ENCODE data around the gene NELFB. TPM values are rescaled to one million over a fixed set of nuclear protein-coding genes. Genes with fewer than 3 reads are reported as not detected.

The NELFB gene
- total and polyA plus RNA-seq, 5 donors: 33.8 to 38.6 (median 35.6) TPM

DNA sequence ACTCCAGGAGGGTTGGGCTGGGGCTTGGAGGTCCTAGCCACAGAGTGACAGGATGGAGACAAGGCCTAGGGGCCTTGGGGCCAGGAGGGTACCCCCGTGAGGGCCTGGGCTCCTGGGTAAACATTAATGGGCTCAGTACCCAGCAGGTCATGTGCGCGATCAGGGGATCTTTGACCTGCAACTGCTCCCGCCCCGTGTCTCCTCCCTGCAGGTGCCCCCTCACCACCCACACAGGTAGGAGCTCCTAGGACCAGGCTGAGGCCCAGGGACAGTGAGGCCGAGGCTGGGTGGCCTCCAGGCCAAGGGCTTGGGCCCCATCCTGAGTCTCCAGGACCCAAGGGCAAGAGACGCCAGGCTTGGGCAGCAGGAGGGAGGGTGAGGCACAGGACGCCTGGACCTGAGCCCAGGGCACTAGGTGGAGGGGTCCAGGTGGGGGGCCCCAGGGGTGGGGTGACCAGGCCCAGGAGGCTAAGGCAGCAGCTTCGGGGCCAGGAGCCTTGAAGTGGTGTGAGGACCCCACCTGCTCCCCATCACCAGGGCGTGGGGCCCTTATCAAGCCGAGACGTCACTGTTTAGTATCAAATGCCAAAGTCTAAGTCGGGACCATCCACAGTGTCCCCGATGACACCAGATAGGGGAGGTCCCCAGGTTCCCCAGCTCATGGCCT is 24.3 kb upstream of the NELFB start, which contains the start of gene SLC34A3:
TSS of gene SLC34A3 (plus strand) at position 197 of the 667 bp plus-strand sequence. CDS start 802 bp downstream, outside the sequence.
- intact Hi-C loops (cut with DNase I): no loop called here
- H3K27me3 ChIP-seq (ENCODE audit: control insufficient read depth, insufficient read depth): no peaks in the 10 kb centered on the region
- H3K4me1 ChIP-seq (ENCODE audit: control insufficient read depth, insufficient read depth, low read length): no peaks in the 10 kb centered on the region

DNA sequence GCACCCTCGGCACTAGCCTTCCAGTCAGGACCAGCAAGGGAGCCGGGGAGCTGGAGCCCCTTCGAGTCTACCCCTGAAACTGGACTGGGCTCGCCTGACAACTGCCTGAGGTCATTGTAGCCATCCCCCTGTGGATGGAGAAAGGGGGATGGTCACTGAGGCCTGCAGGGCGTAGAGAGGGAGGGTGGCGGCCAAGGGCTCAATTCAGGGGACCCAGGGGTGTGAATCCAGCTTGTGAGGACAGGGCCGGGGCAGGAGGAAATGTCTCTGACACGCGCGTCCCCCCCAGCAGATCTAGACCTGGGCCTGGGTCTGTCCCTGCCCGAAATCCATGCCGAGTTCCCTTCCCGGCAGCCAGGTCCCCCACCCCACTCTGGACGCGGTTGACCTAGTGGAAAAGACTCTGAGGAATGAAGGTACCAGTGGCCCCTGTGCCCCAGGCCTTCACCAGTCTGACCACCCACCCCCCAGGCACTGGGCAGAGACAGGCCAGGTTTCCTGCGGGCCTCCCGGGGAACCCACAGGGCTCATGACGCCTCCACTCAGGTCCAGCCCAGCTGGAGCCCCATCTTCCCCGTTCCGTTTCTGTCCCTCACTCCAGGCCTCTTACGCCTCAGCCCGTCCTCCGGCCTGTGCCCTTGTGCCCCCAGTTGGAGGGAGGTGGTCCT is 23.6 kb upstream of the NELFB start:
- ATAC-seq (no peak), DNase-seq (no peak)
- Histone ChIP-seq H3K27me3 (ENCODE audit: control insufficient read depth, insufficient read depth) (no peaks in the 10 kb centered on the region), H3K9me3 (ENCODE audit: control insufficient read depth, low read length) (no peaks in the 10 kb centered on the region), H3K4me1 (ENCODE audit: control insufficient read depth, insufficient read depth, low read length) (no peaks in the 10 kb centered on the region), H3K4me3 (ENCODE audit: low read length) (no peak overlapping the region), H3K27ac (ENCODE audit: low read length) (no peak overlapping the region)
- WGBS: 78% methylated on average over 23 of the region's 23 CpGs
- intact Hi-C loops (cut with DNase I): loop anchor here in 1 of 4 donors (2.0 kb wide), 2 partner anchors 29 to 109 kb away; no protein-coding TSS in a partner anchor

More for the DNA sequence above, 24.3 kb upstream of the NELFB start, which contains the start of gene SLC34A3:
- no peaks in the 10 kb centered on the region for H3K9me3 ChIP-seq (ENCODE audit: control insufficient read depth, low read length)
- no peak for ATAC-seq
- H3K4me3 ChIP-seq (ENCODE audit: low read length): no peak within 1 kb of the TSS
- H3K27ac ChIP-seq (ENCODE audit: low read length): no peak within 1 kb of the TSS
- DNase-seq: peak in 1 of 3 donors; percentile 50
- 63% methylated on average over 14 of the region's 14 CpGs for WGBS

DNA sequence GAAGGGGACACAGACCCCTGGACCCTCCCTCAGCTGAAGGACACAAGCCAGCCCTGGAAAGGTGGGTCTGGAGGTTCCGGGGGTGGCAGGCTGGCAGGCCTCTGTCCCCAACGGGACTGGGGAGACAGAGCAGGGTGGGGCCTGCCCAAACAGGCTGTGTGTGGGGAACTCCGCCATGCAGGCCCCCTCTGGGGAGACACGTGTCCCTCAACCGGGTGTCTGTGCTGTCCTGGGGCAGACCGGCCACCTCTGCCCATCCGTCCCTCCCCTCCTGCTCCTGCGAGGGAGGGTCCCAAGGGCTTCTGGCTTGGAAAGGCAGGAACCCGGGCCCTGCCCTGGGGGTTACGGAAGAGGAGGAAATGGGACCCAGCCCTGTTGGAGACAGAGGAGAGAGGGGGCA is 23.0 kb upstream of the NELFB start:
- Histone ChIP-seq H3K27me3 (ENCODE audit: control insufficient read depth, insufficient read depth) (no peaks in the 10 kb centered on the region), H3K9me3 (ENCODE audit: control insufficient read depth, low read length) (no peaks in the 10 kb centered on the region), H3K4me3 (ENCODE audit: low read length) (no peak overlapping the region), H3K4me1 (ENCODE audit: control insufficient read depth, insufficient read depth, low read length) (no peaks in the 10 kb centered on the region), H3K27ac (ENCODE audit: low read length) (no peak overlapping the region)
- intact Hi-C loops (cut with DNase I): loop anchor here in 1 of 4 donors (2.0 kb wide), 2 partner anchors 29 to 109 kb away; no protein-coding TSS in a partner anchor
- DNase-seq: no peak
- ATAC-seq: no peak
- WGBS: 60% methylated on average over 10 of the region's 10 CpGs

DNA sequence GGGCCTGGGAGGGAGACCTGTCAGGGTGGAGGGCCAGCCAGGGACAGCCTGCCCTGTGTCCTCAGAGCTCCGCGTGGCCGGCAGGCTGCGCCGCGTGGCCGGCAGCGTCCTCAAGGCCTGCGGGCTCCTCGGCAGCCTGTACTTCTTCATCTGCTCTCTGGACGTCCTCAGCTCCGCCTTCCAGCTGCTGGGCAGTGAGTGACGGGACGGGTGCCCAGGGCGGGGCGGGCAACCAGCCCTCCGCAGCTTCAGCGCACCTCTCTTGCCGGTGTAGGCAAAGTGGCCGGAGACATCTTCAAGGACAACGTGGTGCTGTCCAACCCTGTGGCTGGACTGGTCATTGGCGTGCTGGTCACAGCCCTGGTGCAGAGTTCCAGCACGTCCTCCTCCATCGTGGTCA is 22.6 kb upstream of the NELFB start:
- WGBS: 68% methylated on average over 24 of the region's 24 CpGs

DNA sequence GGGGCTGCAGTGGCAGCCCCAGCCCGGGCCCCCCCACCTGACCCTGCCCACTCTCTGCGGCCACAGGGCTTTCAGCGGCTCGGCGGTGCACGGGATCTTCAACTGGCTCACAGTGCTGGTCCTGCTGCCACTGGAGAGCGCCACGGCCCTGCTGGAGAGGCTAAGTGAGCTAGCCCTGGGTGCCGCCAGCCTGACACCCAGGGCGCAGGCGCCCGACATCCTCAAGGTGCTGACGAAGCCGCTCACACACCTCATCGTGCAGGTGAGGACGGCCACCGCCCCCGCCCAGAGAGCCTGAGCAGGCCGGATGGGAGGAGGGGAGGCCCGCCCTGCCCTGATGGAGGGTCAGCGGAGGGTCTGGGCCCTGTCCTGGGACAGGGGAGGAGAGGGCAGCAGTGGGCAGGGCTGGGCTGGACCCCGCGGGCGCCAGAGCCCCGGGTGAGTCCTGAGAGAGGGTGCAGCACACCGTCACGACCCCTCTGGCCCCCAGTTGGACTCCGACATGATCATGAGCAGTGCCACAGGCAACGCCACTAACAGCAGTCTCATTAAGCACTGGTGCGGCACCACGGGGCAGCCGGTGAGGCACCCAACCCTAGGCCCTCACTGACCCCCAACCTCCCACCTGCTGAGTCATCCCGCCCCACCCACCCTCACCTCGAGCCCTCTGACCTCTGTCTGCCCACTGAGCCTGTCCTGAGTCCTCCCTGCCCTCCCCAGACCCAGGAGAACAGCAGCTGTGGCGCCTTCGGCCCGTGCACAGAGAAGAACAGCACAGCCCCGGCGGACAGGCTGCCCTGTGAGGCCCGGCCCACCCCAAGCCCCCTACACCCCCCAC is 21.8 kb upstream of the NELFB start:
- no peaks in the 10 kb centered on the region for H3K9me3 ChIP-seq (ENCODE audit: control insufficient read depth, low read length)
- ATAC-seq (no peak), DNase-seq (no peak)
- WGBS: 70% methylated on average over 40 of the region's 40 CpGs
- intact Hi-C loops (cut with DNase I): loop anchor here in 1 of 4 donors (2.0 kb wide), 2 partner anchors 27 to 111 kb away; no protein-coding TSS in a partner anchor
- H3K27me3 ChIP-seq (ENCODE audit: control insufficient read depth, insufficient read depth): no peaks in the 10 kb centered on the region
- H3K27ac ChIP-seq (ENCODE audit: low read length): no peak overlapping the region
- no peaks in the 10 kb centered on the region for H3K4me1 ChIP-seq (ENCODE audit: control insufficient read depth, insufficient read depth, low read length)
- no peak overlapping the region for H3K4me3 ChIP-seq (ENCODE audit: low read length)

More for the DNA sequence above, 22.6 kb upstream of the NELFB start:
- Histone ChIP-seq H3K27ac (ENCODE audit: low read length) (no peak overlapping the region), H3K4me1 (ENCODE audit: control insufficient read depth, insufficient read depth, low read length) (no peaks in the 10 kb centered on the region), H3K4me3 (ENCODE audit: low read length) (no peak overlapping the region), H3K9me3 (ENCODE audit: control insufficient read depth, low read length) (no peaks in the 10 kb centered on the region), H3K27me3 (ENCODE audit: control insufficient read depth, insufficient read depth) (no peaks in the 10 kb centered on the region)
- no peak for DNase-seq
- no peak for ATAC-seq
- intact Hi-C loops (cut with DNase I): loop anchor here in 1 of 4 donors (2.0 kb wide), 2 partner anchors 28 to 110 kb away; no protein-coding TSS in a partner anchor

DNA sequence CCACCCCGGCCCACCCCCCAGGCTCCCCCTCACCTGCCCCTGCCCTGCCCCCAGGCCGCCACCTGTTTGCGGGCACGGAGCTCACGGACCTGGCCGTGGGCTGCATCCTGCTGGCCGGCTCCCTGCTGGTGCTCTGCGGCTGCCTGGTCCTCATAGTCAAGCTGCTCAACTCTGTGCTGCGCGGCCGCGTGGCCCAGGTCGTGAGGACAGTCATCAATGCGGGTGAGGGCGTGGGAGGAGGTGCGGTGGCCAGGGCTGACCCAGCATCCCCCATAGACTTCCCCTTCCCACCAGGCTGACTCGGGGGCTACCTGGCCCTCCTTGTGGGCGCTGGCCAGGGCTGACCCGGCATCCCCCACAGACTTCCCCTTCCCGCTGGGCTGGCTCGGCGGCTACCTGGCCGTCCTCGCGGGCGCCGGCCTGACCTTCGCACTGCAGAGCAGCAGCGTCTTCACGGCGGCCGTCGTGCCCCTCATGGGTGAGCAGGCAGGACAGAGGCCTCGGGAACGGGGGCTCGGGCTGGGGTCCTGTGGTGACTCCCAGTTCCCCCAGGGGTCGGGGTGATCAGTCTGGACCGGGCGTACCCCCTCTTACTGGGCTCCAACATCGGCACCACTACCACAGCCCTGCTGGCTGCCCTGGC is 21.0 kb upstream of the NELFB start:
- WGBS: 57% methylated on average over 40 of the region's 40 CpGs
- intact Hi-C loops (cut with DNase I): no loop called here
- Histone ChIP-seq H3K27me3 (ENCODE audit: control insufficient read depth, insufficient read depth) (no peaks in the 10 kb centered on the region), H3K9me3 (ENCODE audit: control insufficient read depth, low read length) (no peaks in the 10 kb centered on the region), H3K4me3 (ENCODE audit: low read length) (no peak overlapping the region), H3K4me1 (ENCODE audit: control insufficient read depth, insufficient read depth, low read length) (no peaks in the 10 kb centered on the region), H3K27ac (ENCODE audit: low read length) (no peak overlapping the region)
- ATAC-seq (no peak), DNase-seq (no peak)

DNA sequence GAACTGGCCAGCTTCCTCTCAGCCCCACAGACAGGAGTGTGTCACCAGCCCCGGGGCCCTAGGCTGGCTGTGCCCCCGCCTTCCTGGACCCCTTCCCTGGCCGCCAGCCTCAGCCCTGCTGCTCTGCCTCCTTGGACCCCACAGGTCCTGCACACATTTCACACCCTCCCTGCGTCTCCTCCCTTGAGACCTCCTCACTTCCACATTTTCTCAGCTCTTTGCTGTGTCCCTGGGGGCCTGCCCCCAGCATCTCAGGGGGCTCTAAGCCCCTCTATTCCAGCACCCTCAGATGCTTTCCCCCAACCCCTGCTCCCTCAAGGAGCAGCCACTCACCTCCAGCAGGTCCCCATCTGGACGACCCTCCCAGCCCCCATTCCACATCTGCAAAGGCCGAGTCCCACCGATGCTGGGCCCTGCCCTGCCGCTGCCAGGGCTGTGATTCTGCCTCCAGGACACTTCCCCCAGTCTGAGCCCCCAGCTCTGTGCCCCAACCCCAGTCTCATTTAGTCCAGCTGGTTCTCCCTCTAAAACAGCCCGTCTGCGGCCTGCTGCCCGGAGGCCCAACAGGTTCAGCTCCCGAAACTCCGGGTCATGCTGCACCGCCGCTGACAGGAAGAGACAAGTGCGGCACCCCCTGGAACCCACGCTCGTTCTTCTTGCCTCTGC is 20.2 kb upstream of the NELFB start:
- Histone ChIP-seq H3K4me3 (ENCODE audit: low read length) (no peak overlapping the region), H3K9me3 (ENCODE audit: control insufficient read depth, low read length) (no peaks in the 10 kb centered on the region), H3K4me1 (ENCODE audit: control insufficient read depth, insufficient read depth, low read length) (no peaks in the 10 kb centered on the region), H3K27ac (ENCODE audit: low read length) (no peak overlapping the region), H3K27me3 (ENCODE audit: control insufficient read depth, insufficient read depth) (no peaks in the 10 kb centered on the region)
- DNase-seq (no peak), ATAC-seq (no peak)
- intact Hi-C loops (cut with DNase I): no loop called here
- 65% methylated on average over 18 of the region's 18 CpGs for WGBS

DNA sequence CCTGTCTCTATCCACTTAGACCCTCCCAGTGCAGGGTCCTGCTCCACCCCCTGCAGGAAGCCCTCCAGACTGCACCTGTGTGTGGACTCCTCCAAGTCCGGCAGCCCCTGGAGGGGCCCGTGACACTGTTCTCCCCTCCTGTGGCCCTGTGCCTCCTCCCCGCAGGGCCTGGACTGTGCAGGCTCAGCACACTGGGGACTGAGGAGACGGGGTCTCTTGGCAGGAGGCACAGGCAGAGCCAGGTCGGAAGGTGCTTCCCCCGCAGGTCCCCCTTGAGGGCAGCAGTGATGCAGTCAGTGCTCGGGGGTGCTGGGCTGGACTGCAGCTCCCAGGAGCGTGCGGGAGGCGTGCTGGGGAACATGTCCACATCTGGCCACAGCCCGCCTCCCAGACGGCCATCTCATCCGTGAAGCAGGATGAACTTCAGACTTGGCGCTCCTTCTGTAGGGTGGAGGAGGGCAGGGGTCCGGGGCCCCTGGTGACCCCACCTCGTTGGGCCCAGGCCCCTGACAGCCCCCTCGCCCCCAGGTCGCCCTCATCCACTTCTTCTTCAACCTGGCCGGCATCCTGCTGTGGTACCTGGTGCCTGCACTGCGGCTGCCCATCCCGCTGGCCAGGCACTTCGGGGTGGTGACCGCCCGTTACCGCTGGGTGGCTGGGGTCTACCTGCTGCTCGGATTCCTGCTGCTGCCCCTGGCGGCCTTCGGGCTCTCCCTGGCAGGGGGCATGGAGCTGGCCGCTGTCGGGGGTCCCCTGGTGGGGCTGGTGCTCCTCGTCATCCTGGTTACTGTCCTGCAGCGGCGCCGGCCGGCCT is 19.5 kb upstream of the NELFB start:
- WGBS: 64% methylated on average over 35 of the region's 35 CpGs
- Histone ChIP-seq H3K4me3 (ENCODE audit: low read length) (no peak overlapping the region), H3K27ac (ENCODE audit: low read length) (no peak overlapping the region), H3K9me3 (ENCODE audit: control insufficient read depth, low read length) (no peaks in the 10 kb centered on the region), H3K4me1 (ENCODE audit: control insufficient read depth, insufficient read depth, low read length) (no peaks in the 10 kb centered on the region), H3K27me3 (ENCODE audit: control insufficient read depth, insufficient read depth) (no peaks in the 10 kb centered on the region)
- ATAC-seq (no peak), DNase-seq (no peak)
- intact Hi-C loops (cut with DNase I): no loop called here

DNA sequence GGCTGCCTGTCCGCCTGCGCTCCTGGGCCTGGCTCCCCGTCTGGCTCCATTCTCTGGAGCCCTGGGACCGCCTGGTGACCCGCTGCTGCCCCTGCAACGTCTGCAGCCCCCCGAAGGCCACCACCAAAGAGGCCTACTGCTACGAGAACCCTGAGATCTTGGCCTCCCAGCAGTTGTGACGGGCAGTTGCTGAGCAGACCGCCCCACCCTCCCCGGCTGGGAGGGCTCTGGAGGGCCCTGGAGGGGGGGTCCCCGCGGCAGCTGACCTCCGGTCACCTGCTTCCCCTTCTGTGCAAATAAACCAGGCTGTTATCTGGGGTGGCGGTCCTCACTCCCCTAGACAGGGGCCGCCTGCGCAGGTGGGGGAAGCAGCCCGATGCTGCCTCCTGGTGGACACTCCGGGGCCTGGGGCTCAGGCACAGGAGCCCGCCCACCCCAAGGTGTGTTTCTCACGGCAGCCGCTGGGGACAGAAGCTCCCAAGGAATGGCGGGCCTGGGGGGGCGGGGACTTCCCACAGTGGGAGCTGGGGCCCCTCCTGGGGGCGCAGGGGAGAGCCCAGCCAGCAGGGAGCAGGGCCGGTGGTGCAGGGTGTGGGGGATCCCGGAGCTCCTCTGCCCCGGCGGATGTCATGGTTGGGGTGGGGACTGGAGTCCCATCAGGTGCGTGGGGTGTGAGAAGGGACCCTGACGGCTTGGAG is 18.7 kb upstream of the NELFB start:
- no peak overlapping the region for H3K4me3 ChIP-seq (ENCODE audit: low read length)
- no peak overlapping the region for H3K27ac ChIP-seq (ENCODE audit: low read length)
- ATAC-seq (peak; percentile 25 to 45), DNase-seq (peak; percentile 87 to 95 (median 95))
- intact Hi-C loops (cut with DNase I): no loop called here
- 10% methylated on average over 31 of the region's 31 CpGs for WGBS
- no peaks in the 10 kb centered on the region for H3K9me3 ChIP-seq (ENCODE audit: control insufficient read depth, low read length)
- H3K4me1 ChIP-seq (ENCODE audit: control insufficient read depth, insufficient read depth, low read length): no peaks in the 10 kb centered on the region
- H3K27me3 ChIP-seq (ENCODE audit: control insufficient read depth, insufficient read depth): no peaks in the 10 kb centered on the region
